Measurements from ENCODE around the gene PCSK6.
A peak's percentile ranks its signal among the peaks of the same experiment; 100 is the strongest.

Gene PCSK6

GRCh38 chr15:101275018-101275417 lies 214.5 kb downstream of the PCSK6 start:
- H4K20me1 ChIP-seq (ENCODE audit: insufficient read depth, low read length, poor library complexity, severe bottlenecking) = peaks cover 18% of the 10 kb centered on the region
- H3K4me1 ChIP-seq (ENCODE audit: insufficient read depth, low read length, poor library complexity, severe bottlenecking) = peaks cover 18% of the 10 kb centered on the region
- H3F3A ChIP-seq (ENCODE audit: low read depth) = no peaks in the 10 kb centered on the region
- H2AFZ ChIP-seq (ENCODE audit: low read length) = no peak overlapping the region
- TF ChIP-seq CTCF (conservative IDR thresholded peaks at IDR 0.05; ENCODE audit: low read length) = no peak
- TF ChIP-seq EZH2phosphoT487 (IDR thresholded peaks at IDR 0.05; ENCODE audit: borderline replicate concordance) = no peak
- peaks cover 54% of the 10 kb centered on the region; the same call in 1 of the 2 replicates for H3K36me3 ChIP-seq (ENCODE audit: insufficient read depth, low read length)
- peak overlapping the region; percentile 94 for H3K4me2 ChIP-seq (ENCODE audit: low read depth, low read length, poor library complexity, severe bottlenecking)
- H3K79me2 ChIP-seq (ENCODE audit: insufficient read depth, low read length) = peaks cover 23% of the 10 kb centered on the region
- H3K9ac ChIP-seq (ENCODE audit: low read depth, low read length, poor library complexity, severe bottlenecking) = peak overlapping the region; percentile 48
- no peaks in the 10 kb centered on the region for H3K9me3 ChIP-seq (ENCODE audit: insufficient read depth, low read depth, low read length)
- no peaks in the 10 kb centered on the region for H3K9me2 ChIP-seq (replicated peaks; ENCODE audit: low read depth, low read length)
- H3K27me3 ChIP-seq (ENCODE audit: insufficient read depth, low read length, poor library complexity, severe bottlenecking) = no peaks in the 10 kb centered on the region
- H3K4me3 ChIP-seq (ENCODE audit: low read length, poor library complexity, severe bottlenecking) = no peak overlapping the region

GRCh38 chr15:101273534-101273933 lies 216.0 kb downstream of the PCSK6 start:
- Histone ChIP-seq H3K36me3 (ENCODE audit: insufficient read depth, low read length) (peaks cover 48% of the 10 kb centered on the region; the same call in 1 of the 2 replicates), H4K20me1 (ENCODE audit: insufficient read depth, low read length, poor library complexity, severe bottlenecking) (peaks cover 18% of the 10 kb centered on the region), H3K79me2 (ENCODE audit: insufficient read depth, low read length) (peaks cover 23% of the 10 kb centered on the region), H3K4me3 (ENCODE audit: low read length, poor library complexity, severe bottlenecking) (no peak overlapping the region), H3K9me2 (replicated peaks; ENCODE audit: low read depth, low read length) (no peaks in the 10 kb centered on the region), H3K9ac (ENCODE audit: low read depth, low read length, poor library complexity, severe bottlenecking) (no peak overlapping the region), H3K9me3 (ENCODE audit: insufficient read depth, low read depth, low read length) (no peaks in the 10 kb centered on the region), H2AFZ (ENCODE audit: low read length) (no peak overlapping the region), H3F3A (ENCODE audit: low read depth) (no peaks in the 10 kb centered on the region), H3K4me2 (ENCODE audit: low read depth, low read length, poor library complexity, severe bottlenecking) (no peak overlapping the region), H3K27me3 (ENCODE audit: insufficient read depth, low read length, poor library complexity, severe bottlenecking) (no peaks in the 10 kb centered on the region), H3K4me1 (ENCODE audit: insufficient read depth, low read length, poor library complexity, severe bottlenecking) (peaks cover 18% of the 10 kb centered on the region)
- TF ChIP-seq CTCF (conservative IDR thresholded peaks at IDR 0.05; ENCODE audit: low read length) = no peak
- no peak for TF ChIP-seq EZH2phosphoT487 (IDR thresholded peaks at IDR 0.05; ENCODE audit: borderline replicate concordance)

- Histone ChIP-seq H3K4me3 (ENCODE audit: low read length, poor library complexity, severe bottlenecking) (no peak overlapping the region), H2AFZ (ENCODE audit: low read length) (no peak overlapping the region), H3F3A (ENCODE audit: low read depth) (no peaks in the 10 kb centered on the region), H3K9me2 (replicated peaks; ENCODE audit: low read depth, low read length) (no peaks in the 10 kb centered on the region), H3K4me1 (ENCODE audit: insufficient read depth, low read length, poor library complexity, severe bottlenecking) (peaks cover 18% of the 10 kb centered on the region), H3K4me2 (ENCODE audit: low read depth, low read length, poor library complexity, severe bottlenecking) (no peak overlapping the region), H3K27me3 (ENCODE audit: insufficient read depth, low read length, poor library complexity, severe bottlenecking) (no peaks in the 10 kb centered on the region), H3K79me2 (ENCODE audit: insufficient read depth, low read length) (peaks cover 23% of the 10 kb centered on the region), H4K20me1 (ENCODE audit: insufficient read depth, low read length, poor library complexity, severe bottlenecking) (peaks cover 18% of the 10 kb centered on the region), H3K36me3 (ENCODE audit: insufficient read depth, low read length) (peaks cover 48% of the 10 kb centered on the region; the same call in 1 of the 2 replicates), H3K9ac (ENCODE audit: low read depth, low read length, poor library complexity, severe bottlenecking) (no peak overlapping the region), H3K9me3 (ENCODE audit: insufficient read depth, low read depth, low read length) (no peaks in the 10 kb centered on the region)
- TF ChIP-seq EZH2phosphoT487 (IDR thresholded peaks at IDR 0.05; ENCODE audit: borderline replicate concordance) = no peak
- TF ChIP-seq CTCF (conservative IDR thresholded peaks at IDR 0.05; ENCODE audit: low read length) = no peak
Measured at GRCh38 chr15:101272584-101272983, 216.9 kb downstream of the PCSK6 start.
